ENCODE results near the gene EFCAB5.

- TF ChIP-seq CTCF (IDR thresholded peaks at IDR 0.05; ENCODE audit: poor library complexity) (no peak), EZH2 (IDR thresholded peaks at IDR 0.05; ENCODE audit: borderline replicate concordance) (no peak), EZH2phosphoT487 (IDR thresholded peaks at IDR 0.05; ENCODE audit: low read depth, severe bottlenecking, unreplicated experiment) (no peak)
Measured at GRCh38 chr17:29914819-29915537, 26.5 kb upstream of the EFCAB5 start.
